Vagina (tissue), 2 donors: ENCODE results near the gene ROR1.

Experiments
- CTCF ChIP-seq, 3 experiments: fragments of 450-650 bp in 2 of 3; fragments of 200-600 bp in 1 of 3; sonication (generic) in 1 of 3; IDR thresholded peaks; one replicate each; pipeline ENCODE4 v1.5.1; 2017 to 2019; ENCODE audit warnings: antibody characterized with exemption in 3 of 3, mild to moderate bottlenecking in 2 of 3, moderate library complexity in 2 of 3
- POLR2A ChIP-seq, 2 donors: fragments of 450-650 bp; IDR thresholded peaks; one replicate each; pipeline ENCODE4 v1.6.1; 2017; ENCODE audit warnings: antibody characterized with exemption in 2 of 2, mild to moderate bottlenecking in 2 of 2, moderate library complexity in 2 of 2
- POLR2AphosphoS5 ChIP-seq, 2 donors: sonication (generic); formaldehyde crosslinking; IDR thresholded peaks; one replicate each; pipeline ENCODE4 v1.9.0; 2017; ENCODE audit warnings: antibody characterized with exemption in 2 of 2, mild to moderate bottlenecking in 2 of 2, low read depth in 1 of 2; ENCODE audit not compliant: insufficient read depth in 1 of 2

- no peak for TF ChIP-seq CTCF (IDR thresholded peaks at IDR 0.05)
- TF ChIP-seq POLR2A (IDR thresholded peaks at IDR 0.05) = no peak
- TF ChIP-seq POLR2AphosphoS5 (IDR thresholded peaks at IDR 0.05; ENCODE audit: insufficient read depth in 1 of 2, low read depth in 1 of 2) = no peak
Observed at GRCh38 chr1:63724375-63724899, 49.4 kb upstream of the ROR1 start.
